HG02642 (cell line): ENCODE measurements around the gene PSMB10.
"Not testable (repeated sequence)": the region's sequence is repeated elsewhere in the genome, so short reads cannot be mapped to it uniquely, and the experiment has no call there.

ENCODE experiments used
- ATAC-seq: cut with Tn5 transposase; IDR thresholded peaks from one replicate; pipeline ENCODE4 v1.9.1; 2021; ENCODE audit warnings: mild to moderate bottlenecking; ENCODE audit not compliant: unreplicated experiment, poor library complexity

The PSMB10 gene

GRCh38 chr16:67936124-67936879, at the start of gene PSMB10:
PSMB10 (minus strand) TSS chr16:67936850; CDS start chr16:67936749, 101 bp downstream.
- peak; percentile 10 for ATAC-seq

- no peak for ATAC-seq
Measured at GRCh38 chr16:67982011-67982696, 45.5 kb upstream of the PSMB10 start.

- ATAC-seq = no peak
Measured at GRCh38 chr16:67979955-67980678, 43.5 kb upstream of the PSMB10 start, which contains the start of gene DPEP3. DPEP3 (minus strand) TSS chr16:67980499; CDS start chr16:67980380, 119 bp downstream.

GRCh38 chr16:67977469-67978227, 41.0 kb upstream of the PSMB10 start:
- ATAC-seq = no peak

- ATAC-seq = no peak
Measured at GRCh38 chr16:67977005-67977404, 40.4 kb upstream of the PSMB10 start.

GRCh38 chr16:67976205-67976604, 39.6 kb upstream of the PSMB10 start:
- ATAC-seq = no peak

GRCh38 chr16:67975321-67976105, 38.9 kb upstream of the PSMB10 start:
- ATAC-seq = no peak

GRCh38 chr16:67972285-67972684, 35.6 kb upstream of the PSMB10 start:
- not testable (repeated sequence) for ATAC-seq

- no peak for ATAC-seq
Measured at GRCh38 chr16:67971111-67971510, 34.5 kb upstream of the PSMB10 start.

- ATAC-seq = no peak
Measured at GRCh38 chr16:67969254-67970039, 32.8 kb upstream of the PSMB10 start.

GRCh38 chr16:67968400-67969253, 32.0 kb upstream of the PSMB10 start, which contains the start of gene SLC12A4:
SLC12A4 (minus strand) TSS chr16:67968637; CDS start chr16:67968553, 84 bp downstream.
- peak; percentile 80 for ATAC-seq

GRCh38 chr16:67967958-67968399, 31.3 kb upstream of the PSMB10 start:
- ATAC-seq = peak; percentile 37

GRCh38 chr16:67967183-67967957, 30.7 kb upstream of the PSMB10 start:
- no peak for ATAC-seq

- no peak for ATAC-seq
Measured at GRCh38 chr16:67966549-67967182, 30.0 kb upstream of the PSMB10 start.

GRCh38 chr16:67965668-67966548, 29.3 kb upstream of the PSMB10 start:
- no peak for ATAC-seq
